HEK293 (cell line): ENCODE results near the gene POC5.

Experiments
- CTCF ChIP-seq: fragments of 450-650 bp; formaldehyde crosslinking; IDR thresholded peaks from 2 replicates; pipeline ENCODE4 v1.5.1; 2016; ENCODE audit warnings: missing biosample characterization, missing genetic modification characterization
- GLI4 ChIP-seq: fragments of 450-650 bp; formaldehyde crosslinking; IDR thresholded peaks from 2 replicates; pipeline ENCODE4 v1.5.1; 2016; ENCODE audit warnings: missing biosample characterization, missing genetic modification characterization
- SCRT1 ChIP-seq: fragments of 450-650 bp; formaldehyde crosslinking; IDR thresholded peaks from 2 replicates; pipeline ENCODE4 v1.5.1; 2016; ENCODE audit warnings: missing biosample characterization, missing genetic modification characterization, borderline replicate concordance
- SP7 ChIP-seq: fragments of 450-650 bp; formaldehyde crosslinking; IDR thresholded peaks from 2 replicates; pipeline ENCODE4 v1.5.1; 2016; ENCODE audit warnings: missing biosample characterization, missing genetic modification characterization
- ZBTB44 ChIP-seq: fragments of 450-650 bp; IDR thresholded peaks from 2 replicates; pipeline ENCODE4 v1.5.1; 2018; ENCODE audit warnings: missing biosample characterization, mild to moderate bottlenecking, missing genetic modification characterization
- ZNF623 ChIP-seq: fragments of 450-650 bp; formaldehyde crosslinking; IDR thresholded peaks from 2 replicates; pipeline ENCODE4 v1.5.1; 2016; ENCODE audit warnings: missing biosample characterization, missing genetic modification characterization
- ZNF660 ChIP-seq: fragments of 450-650 bp; IDR thresholded peaks from 2 replicates; pipeline ENCODE4 v1.5.1; 2018; ENCODE audit warnings: missing biosample characterization, mild to moderate bottlenecking, missing genetic modification characterization
- ZNF830 ChIP-seq: fragments of 450-650 bp; IDR thresholded peaks from 2 replicates; pipeline ENCODE4 v1.5.0; 2018; ENCODE audit warnings: missing biosample characterization, missing genetic modification characterization, low read depth, mild to moderate bottlenecking, moderate library complexity
- TF ChIP-seq, protein P1 (sequence below): fragments of 450-650 bp; formaldehyde crosslinking; IDR thresholded peaks from 2 replicates; pipeline ENCODE4 v1.5.1; 2016; ENCODE audit warnings: missing biosample characterization, missing genetic modification characterization

- TF ChIP-seq CTCF = no peak
- TF ChIP-seq ZNF623 = no peak
- no peak for TF ChIP-seq ZNF660 (tag by site-specific recombination)
- TF ChIP-seq SCRT1 (tag by site-specific recombination) = no peak
- no peak for TF ChIP-seq ZBTB44 (tag by site-specific recombination)
- no peak for TF ChIP-seq ZNF830
- TF ChIP-seq, protein P1, sequence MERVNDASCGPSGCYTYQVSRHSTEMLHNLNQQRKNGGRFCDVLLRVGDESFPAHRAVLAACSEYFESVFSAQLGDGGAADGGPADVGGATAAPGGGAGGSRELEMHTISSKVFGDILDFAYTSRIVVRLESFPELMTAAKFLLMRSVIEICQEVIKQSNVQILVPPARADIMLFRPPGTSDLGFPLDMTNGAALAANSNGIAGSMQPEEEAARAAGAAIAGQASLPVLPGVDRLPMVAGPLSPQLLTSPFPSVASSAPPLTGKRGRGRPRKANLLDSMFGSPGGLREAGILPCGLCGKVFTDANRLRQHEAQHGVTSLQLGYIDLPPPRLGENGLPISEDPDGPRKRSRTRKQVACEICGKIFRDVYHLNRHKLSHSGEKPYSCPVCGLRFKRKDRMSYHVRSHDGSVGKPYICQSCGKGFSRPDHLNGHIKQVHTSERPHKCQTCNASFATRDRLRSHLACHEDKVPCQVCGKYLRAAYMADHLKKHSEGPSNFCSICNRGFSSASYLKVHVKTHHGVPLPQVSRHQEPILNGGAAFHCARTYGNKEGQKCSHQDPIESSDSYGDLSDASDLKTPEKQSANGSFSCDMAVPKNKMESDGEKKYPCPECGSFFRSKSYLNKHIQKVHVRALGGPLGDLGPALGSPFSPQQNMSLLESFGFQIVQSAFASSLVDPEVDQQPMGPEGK (tag by site-specific recombination) = no peak
- no peak for TF ChIP-seq GLI4 (tag by site-specific recombination)
- TF ChIP-seq SP7 (tag by site-specific recombination) = no peak
Measured at GRCh38 chr5:75639535-75640311, 77.5 kb downstream of the POC5 start.
